Activated CD4-positive, alpha-beta T cell treated with anti-CD3 and anti-CD28 coated beads, Interleukin-2, amount 10 ng/mL, durations not matched to agents 7 days and 5 days (primary cell): ENCODE measurements around the gene MAP3K4. TPM values are rescaled to one million over a fixed set of nuclear protein-coding genes. Genes with fewer than 3 reads are reported as not detected.
"Not testable (repeated sequence)": the region's sequence is repeated elsewhere in the genome, so short reads cannot be mapped to it uniquely, and the experiment has no call there.

Experiments used
- CTCF ChIA-PET: fragments of 350-600 bp; sonication (Branson Sonifier 250); formaldehyde crosslinking; loops from one replicate; lab custom pipeline; 2021; ENCODE audit warnings: antibody characterized with exemption; lab: Charles Lee
- POLR2A ChIA-PET: fragments of 350-600 bp; sonication (Branson Sonifier 250); formaldehyde crosslinking; loops from one replicate; lab custom pipeline; 2021; ENCODE audit warnings: antibody characterized with exemption; lab: Charles Lee
- DNase-seq: peaks from one replicate; pipeline ENCODE4 v3.0.0-alpha.2; 2020
- H3K27ac Mint-ChIP-seq: one replicate; pipeline ENCODE4 v1.8.0; 2021; ENCODE audit warnings: mild to moderate bottlenecking, moderate library complexity, mixed read lengths
- H3K27me3 Mint-ChIP-seq: one replicate; pipeline ENCODE4 v1.8.0; 2021; ENCODE audit warnings: mixed read lengths
- H3K36me3 Mint-ChIP-seq: one replicate; pipeline ENCODE4 v1.8.0; 2021; ENCODE audit warnings: low read depth, mixed read lengths
- H3K4me1 Mint-ChIP-seq: one replicate; pipeline ENCODE4 v1.8.0; 2021; ENCODE audit warnings: mixed read lengths
- H3K4me3 Mint-ChIP-seq: one replicate; pipeline ENCODE4 v1.8.0; 2021; ENCODE audit warnings: mild to moderate bottlenecking, moderate library complexity, mixed read lengths
- H3K9me3 Mint-ChIP-seq: one replicate; pipeline ENCODE4 v1.8.0; 2021; ENCODE audit warnings: mixed read lengths
- total RNA-seq, 2 experiments: library from RNA; stranded (reverse); gene quantifications; one replicate each; pipeline ENCODE4 v1.2.3, GENCODE V29; 2021

Gene MAP3K4
- total RNA-seq, 2 experiments from 2014 or later, result 43.6 to 47.2 TPM

DNA sequence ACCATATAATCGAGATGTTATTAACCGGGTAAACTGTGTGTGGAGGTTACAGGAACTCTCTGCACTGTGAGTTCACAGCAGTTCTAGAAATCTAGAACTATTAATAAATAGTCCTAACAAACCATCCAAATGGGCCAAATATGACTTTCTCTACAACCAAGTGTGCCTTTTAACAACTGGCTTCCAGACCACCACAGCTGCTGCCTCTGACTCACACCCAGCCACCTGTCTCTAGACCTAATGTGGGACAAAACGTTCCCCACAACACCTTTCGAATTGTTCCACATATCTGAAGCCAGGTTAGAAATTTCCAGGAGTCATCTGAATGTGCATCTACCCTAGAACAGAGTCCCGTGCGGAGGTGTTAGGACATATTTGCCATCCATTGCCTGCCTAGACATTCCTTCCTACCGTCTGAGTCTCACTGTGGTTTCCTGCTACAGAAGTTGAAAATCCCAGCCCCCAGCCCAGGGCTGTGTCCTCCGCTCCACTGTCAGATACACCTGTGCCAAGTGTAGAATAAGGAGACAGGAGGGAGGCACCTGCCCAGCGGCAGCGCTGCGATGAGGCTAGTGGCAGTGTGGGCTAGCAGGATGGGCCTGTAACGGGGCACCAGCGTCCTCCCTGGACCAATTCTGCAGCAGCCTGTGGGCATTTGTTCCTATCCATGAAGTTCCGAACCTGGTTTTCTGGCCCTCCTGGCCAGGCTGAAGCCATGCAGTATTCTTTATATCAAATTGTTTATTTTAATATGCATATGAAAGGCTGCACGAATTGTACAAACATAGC is 28.5 kb upstream of the MAP3K4 start:
- ChIA-PET CTCF (no interaction called here), POLR2A (no interaction called here)
- no peaks in the 10 kb centered on the region for H3K4me1 Mint-ChIP-seq
- H3K27me3 Mint-ChIP-seq, result peaks cover 9% of the 10 kb centered on the region
- H3K9me3 Mint-ChIP-seq, result no peaks in the 10 kb centered on the region
- DNase-seq, result no peak
- no peaks in the 10 kb centered on the region for H3K36me3 Mint-ChIP-seq
- no peak overlapping the region for H3K27ac Mint-ChIP-seq
- no peak overlapping the region for H3K4me3 Mint-ChIP-seq

DNA sequence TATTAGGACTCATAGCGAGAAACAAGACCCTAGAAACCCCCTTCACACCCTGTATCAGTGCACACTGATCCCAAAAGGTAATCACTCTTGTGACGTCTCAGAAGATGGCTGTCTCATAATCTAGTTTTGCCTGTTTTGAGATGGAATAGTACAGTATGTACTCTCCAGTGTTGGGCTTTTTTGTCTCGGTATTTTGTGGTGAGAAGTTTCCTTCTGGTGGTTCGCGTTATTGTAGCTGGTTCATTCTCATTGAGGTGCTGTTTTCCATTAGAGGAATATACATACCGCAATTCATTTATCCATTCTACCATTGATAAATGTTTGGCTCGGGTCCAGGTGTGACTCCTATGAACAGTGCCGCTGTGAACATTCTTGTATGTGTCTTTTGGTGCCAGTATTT is 27.9 kb upstream of the MAP3K4 start:
- POLR2A ChIA-PET, result no interaction called here
- Mint-ChIP-seq H3K36me3 (no peaks in the 10 kb centered on the region), H3K27me3 (peaks cover 7% of the 10 kb centered on the region), H3K4me1 (no peaks in the 10 kb centered on the region), H3K4me3 (no peak overlapping the region), H3K27ac (no peak overlapping the region), H3K9me3 (no peaks in the 10 kb centered on the region)
- DNase-seq, result no peak
- CTCF ChIA-PET, result no interaction called here

DNA sequence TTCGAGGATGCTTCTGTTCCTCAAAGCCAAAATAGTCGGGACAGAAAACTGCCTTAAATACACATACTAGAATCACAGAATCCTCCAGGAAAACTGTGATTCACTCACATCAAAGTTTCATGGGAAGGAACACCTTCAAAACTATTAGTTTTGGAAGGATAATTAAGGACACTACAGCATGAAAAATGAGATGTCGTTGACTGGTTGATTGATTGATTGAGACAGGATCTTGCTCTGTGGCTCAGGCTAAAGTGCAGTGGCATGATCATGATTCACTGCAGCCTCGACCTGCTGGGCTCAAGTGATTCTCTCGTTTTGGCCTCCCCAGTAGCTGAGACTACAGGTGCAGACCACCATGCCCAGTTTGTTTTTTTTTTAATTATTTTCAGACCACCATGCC is 25.7 kb upstream of the MAP3K4 start:
- POLR2A ChIA-PET, result no interaction called here
- no peaks in the 10 kb centered on the region for H3K9me3 Mint-ChIP-seq
- H3K4me3 Mint-ChIP-seq, result no peak overlapping the region
- no peak for DNase-seq
- H3K27ac Mint-ChIP-seq, result no peak overlapping the region
- CTCF ChIA-PET, result interaction anchor here (0.6 to 1.3 kb wide), 2 partner anchors 13 to 515 kb away, joined by 3 read pairs; no protein-coding TSS in a partner anchor
- peaks cover 7% of the 10 kb centered on the region for H3K27me3 Mint-ChIP-seq
- no peaks in the 10 kb centered on the region for H3K4me1 Mint-ChIP-seq
- no peaks in the 10 kb centered on the region for H3K36me3 Mint-ChIP-seq

GRCh38 chr6:160966493-160967229 is 24.9 kb upstream of the MAP3K4 start:
- Mint-ChIP-seq H3K27ac (no peak overlapping the region), H3K4me1 (no peaks in the 10 kb centered on the region), H3K27me3 (peaks cover 11% of the 10 kb centered on the region), H3K9me3 (no peaks in the 10 kb centered on the region), H3K4me3 (no peak overlapping the region), H3K36me3 (no peaks in the 10 kb centered on the region)
- CTCF ChIA-PET, result interaction anchor here (1.3 kb wide), 1 partner anchor 12 kb away, joined by 3 read pairs; no protein-coding TSS in a partner anchor
- POLR2A ChIA-PET, result no interaction called here
- DNase-seq, result no peak

DNA sequence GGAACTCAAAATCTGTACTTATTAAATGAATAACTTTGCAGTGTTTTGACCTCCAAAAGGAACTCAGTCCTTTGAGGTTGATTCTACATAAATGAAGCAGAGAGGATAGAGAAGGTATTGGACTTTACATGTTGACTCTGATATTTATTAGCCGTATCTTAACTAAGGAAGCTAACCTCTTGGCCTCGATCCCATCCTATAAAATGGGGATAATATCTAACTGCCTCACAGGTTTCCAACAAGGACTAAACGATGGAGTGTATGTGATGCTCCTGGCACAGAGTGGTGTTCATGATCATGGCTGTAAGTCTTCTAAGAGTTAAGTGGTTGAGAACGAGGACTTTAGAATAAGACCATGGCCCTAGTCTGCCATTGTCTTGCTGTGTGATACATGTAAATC is 24.2 kb upstream of the MAP3K4 start:
- Mint-ChIP-seq H3K4me3 (no peak overlapping the region), H3K36me3 (no peaks in the 10 kb centered on the region), H3K27me3 (peaks cover 11% of the 10 kb centered on the region), H3K9me3 (no peaks in the 10 kb centered on the region), H3K27ac (no peak overlapping the region), H3K4me1 (no peaks in the 10 kb centered on the region)
- no peak for DNase-seq
- ChIA-PET POLR2A (no interaction called here), CTCF (interaction anchor here (1.3 kb wide), 1 partner anchor 11 kb away, joined by 3 read pairs; no protein-coding TSS in a partner anchor)

GRCh38 chr6:160967833-160968232 is 23.7 kb upstream of the MAP3K4 start:
- H3K9me3 Mint-ChIP-seq, result no peaks in the 10 kb centered on the region
- no peak overlapping the region for H3K27ac Mint-ChIP-seq
- no peaks in the 10 kb centered on the region for H3K4me1 Mint-ChIP-seq
- H3K4me3 Mint-ChIP-seq, result no peak overlapping the region
- ChIA-PET CTCF (no interaction called here), POLR2A (no interaction called here)
- H3K27me3 Mint-ChIP-seq, result peaks cover 11% of the 10 kb centered on the region
- no peaks in the 10 kb centered on the region for H3K36me3 Mint-ChIP-seq
- no peak for DNase-seq

DNA sequence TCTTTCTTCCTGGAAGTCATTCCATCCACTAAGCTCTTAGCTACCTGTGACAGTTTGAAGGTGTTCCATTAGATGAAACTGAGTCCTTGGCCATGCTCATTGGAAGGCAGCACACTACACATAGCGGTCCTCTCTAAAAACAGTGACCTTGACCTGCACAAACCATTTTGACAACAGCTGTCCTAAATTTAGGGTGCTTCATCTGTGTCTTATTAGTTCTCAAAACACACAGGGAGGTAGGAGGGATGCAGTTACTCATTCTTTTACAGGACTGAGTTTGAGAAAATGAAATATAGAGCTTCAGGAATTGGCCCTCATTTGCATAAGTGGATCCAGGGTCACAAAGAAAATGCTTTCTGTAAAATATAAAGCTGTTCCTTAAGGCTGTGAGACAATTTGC is 20.4 kb upstream of the MAP3K4 start:
- H3K4me1 Mint-ChIP-seq, result no peaks in the 10 kb centered on the region
- no peaks in the 10 kb centered on the region for H3K36me3 Mint-ChIP-seq
- DNase-seq, result no peak
- no peak overlapping the region for H3K27ac Mint-ChIP-seq
- peaks cover 11% of the 10 kb centered on the region for H3K27me3 Mint-ChIP-seq
- ChIA-PET CTCF (no interaction called here), POLR2A (interaction anchor here (0.6 kb wide), 1 partner anchor 364 kb away, joined by 3 read pairs; no protein-coding TSS in a partner anchor)
- no peak overlapping the region for H3K4me3 Mint-ChIP-seq
- H3K9me3 Mint-ChIP-seq, result no peaks in the 10 kb centered on the region

GRCh38 chr6:160972111-160972510 is 19.5 kb upstream of the MAP3K4 start:
- ChIA-PET CTCF (no interaction called here), POLR2A (no interaction called here)
- no peak for DNase-seq
- no peaks in the 10 kb centered on the region for H3K36me3 Mint-ChIP-seq
- H3K27me3 Mint-ChIP-seq, result peaks cover 9% of the 10 kb centered on the region
- H3K9me3 Mint-ChIP-seq, result no peaks in the 10 kb centered on the region
- no peaks in the 10 kb centered on the region for H3K4me1 Mint-ChIP-seq
- H3K27ac Mint-ChIP-seq, result no peak overlapping the region
- H3K4me3 Mint-ChIP-seq, result no peak overlapping the region

DNA sequence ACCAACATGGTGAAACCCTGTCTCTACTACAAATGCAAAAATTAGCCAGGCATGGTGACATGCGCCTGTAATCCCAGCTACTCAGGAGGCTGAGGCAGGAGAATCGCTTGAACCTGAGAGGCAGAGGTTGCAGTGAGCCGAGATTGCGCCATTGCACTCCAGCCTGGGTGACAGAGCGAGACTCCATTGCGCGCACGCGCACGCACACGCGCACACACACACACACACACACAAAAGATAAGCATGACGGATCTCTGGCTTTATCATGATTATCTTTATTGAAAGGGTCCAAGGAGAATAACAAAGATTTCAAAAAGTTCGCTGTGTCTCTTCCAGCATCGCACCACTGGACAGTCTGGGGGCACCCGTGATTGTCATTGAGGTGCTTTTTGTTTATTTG is 19.0 kb upstream of the MAP3K4 start:
- H3K9me3 Mint-ChIP-seq, H3K4me1 Mint-ChIP-seq, POLR2A ChIA-PET, DNase-seq, H3K27ac Mint-ChIP-seq, H3K36me3 Mint-ChIP-seq, H3K4me3 Mint-ChIP-seq, H3K27me3 Mint-ChIP-seq, CTCF ChIA-PET: not testable (repeated sequence)

- CTCF ChIA-PET, result no interaction called here
- no peak overlapping the region for H3K4me3 Mint-ChIP-seq
Measured at GRCh38 chr6:160973311-160974250, 18.0 kb upstream of the MAP3K4 start.

GRCh38 chr6:160974304-160974771 is 17.2 kb upstream of the MAP3K4 start:
- Mint-ChIP-seq H3K4me3 (no peak overlapping the region), H3K27ac (no peak overlapping the region), H3K27me3 (peaks cover 4% of the 10 kb centered on the region), H3K36me3 (no peaks in the 10 kb centered on the region), H3K4me1 (no peaks in the 10 kb centered on the region), H3K9me3 (no peaks in the 10 kb centered on the region)
- ChIA-PET CTCF (no interaction called here), POLR2A (no interaction called here)
- no peak for DNase-seq

More at GRCh38 chr6:160973311-160974250, 18.0 kb upstream of the MAP3K4 start:
- Mint-ChIP-seq H3K27me3 (peaks cover 4% of the 10 kb centered on the region), H3K4me1 (no peaks in the 10 kb centered on the region), H3K36me3 (no peaks in the 10 kb centered on the region), H3K9me3 (no peaks in the 10 kb centered on the region), H3K27ac (no peak overlapping the region)
- no peak for DNase-seq
- POLR2A ChIA-PET, result no interaction called here

DNA sequence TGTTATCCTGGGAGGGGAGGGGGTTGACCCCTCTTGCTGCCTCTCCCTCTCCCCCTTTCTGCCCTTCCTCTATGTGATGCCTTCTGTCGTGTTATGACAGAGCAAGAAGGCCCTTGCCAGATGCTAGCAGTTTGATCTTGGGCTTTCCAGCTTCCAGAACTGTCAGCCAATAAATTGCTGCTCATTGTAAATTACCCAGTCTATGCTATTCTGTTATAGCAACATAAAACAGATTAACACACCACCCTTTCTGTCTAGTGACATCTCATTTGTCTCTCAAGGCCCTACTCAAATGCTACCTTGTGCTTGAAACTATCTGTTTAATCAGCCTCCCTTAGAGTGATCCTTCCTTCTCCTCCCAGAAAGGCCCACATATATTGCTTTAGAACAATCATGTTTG is 16.4 kb upstream of the MAP3K4 start:
- Mint-ChIP-seq H3K36me3 (no peaks in the 10 kb centered on the region), H3K9me3 (no peaks in the 10 kb centered on the region), H3K27me3 (peaks cover 4% of the 10 kb centered on the region), H3K27ac (no peak overlapping the region), H3K4me1 (no peaks in the 10 kb centered on the region), H3K4me3 (no peak overlapping the region)
- DNase-seq, result no peak
- CTCF ChIA-PET, result no interaction called here
- POLR2A ChIA-PET, result no interaction called here
